GM23338 (cell line): ENCODE data around the gene HIF3A. TPM values are rescaled to one million over a fixed set of nuclear protein-coding genes. Genes with fewer than 3 reads are reported as not detected.

ENCODE experiments used
- ATAC-seq: fragments of 200-7000 bp; cut with Tn5 transposase; 3 replicates; pipeline ENCODE4 v1.9.1; 2020
- DNase-seq: peaks from one replicate; pipeline ENCODE4 v3.0.0-alpha.2; 2015; ENCODE audit warnings: low spot score
- H2AFZ ChIP-seq: fragments of 200-600 bp; sonication (generic); 2 replicates; pipeline ENCODE4 v1.8.0; 2016; ENCODE audit warnings: antibody characterized with exemption, mild to moderate bottlenecking, moderate library complexity
- H3F3A ChIP-seq: fragments of 200-600 bp; sonication (generic); replicated peaks from 2 replicates; pipeline ENCODE4 v1.8.0; 2017; ENCODE audit warnings: antibody characterized with exemption, mixed run types, low read depth
- H3K27ac ChIP-seq: fragments of 200-600 bp; sonication (generic); 2 replicates; pipeline ENCODE4 v1.6.1; 2016; ENCODE audit warnings: low read depth
- H3K27me3 ChIP-seq: fragments of 200-600 bp; sonication (generic); 2 replicates; pipeline ENCODE4 v1.8.0; 2016; ENCODE audit warnings: mild to moderate bottlenecking, mixed run types, moderate library complexity; ENCODE audit not compliant: insufficient read depth
- H3K36me3 ChIP-seq: fragments of 200-600 bp; sonication (generic); 2 replicates; pipeline ENCODE4 v1.8.0; 2016; ENCODE audit warnings: mild to moderate bottlenecking; ENCODE audit not compliant: insufficient read depth
- H3K4me1 ChIP-seq: fragments of 200-600 bp; sonication (generic); 2 replicates; pipeline ENCODE4 v1.8.0; 2016; ENCODE audit warnings: mild to moderate bottlenecking, moderate library complexity; ENCODE audit not compliant: insufficient read depth
- H3K4me2 ChIP-seq: fragments of 200-600 bp; sonication (generic); 2 replicates; pipeline ENCODE4 v1.7.1; 2017; ENCODE audit warnings: mixed run types
- H3K4me3 ChIP-seq: fragments of 200-600 bp; sonication (generic); 2 replicates; pipeline ENCODE4 v1.6.1; 2016; ENCODE audit warnings: mixed run types
- H3K79me2 ChIP-seq: fragments of 200-600 bp; sonication (generic); replicated peaks from 2 replicates; pipeline ENCODE4 v1.8.0; 2017; ENCODE audit warnings: mild to moderate bottlenecking; ENCODE audit not compliant: insufficient read depth
- H3K9me2 ChIP-seq: fragments of 200-600 bp; sonication (generic); 2 replicates; pipeline ENCODE4 v1.8.0; 2017; ENCODE audit not compliant: insufficient read depth
- H4K20me1 ChIP-seq: fragments of 200-600 bp; sonication (generic); replicated peaks from 2 replicates; pipeline ENCODE4 v1.8.0; 2017; ENCODE audit warnings: mild to moderate bottlenecking; ENCODE audit not compliant: insufficient read depth
- H3K27ac Mint-ChIP-seq: 2 replicates; pipeline ENCODE4 v1.8.0; 2020; ENCODE audit warnings: inconsistent platforms, mild to moderate bottlenecking, moderate library complexity, mixed read lengths
- H3K27me3 Mint-ChIP-seq: 3 replicates; pipeline ENCODE4 v1.8.0; 2022; ENCODE audit warnings: low read depth, mild to moderate bottlenecking, moderate library complexity, mixed read lengths, inconsistent platforms; ENCODE audit not compliant: insufficient read depth, poor library complexity
- H3K36me3 Mint-ChIP-seq: 3 replicates; pipeline ENCODE4 v1.8.0; 2021; ENCODE audit warnings: low read depth, mild to moderate bottlenecking, inconsistent platforms, moderate library complexity, mixed read lengths
- H3K4me1 Mint-ChIP-seq: 3 replicates; pipeline ENCODE4 v1.8.0; 2020; ENCODE audit warnings: mild to moderate bottlenecking, inconsistent platforms, mixed read lengths
- H3K4me3 Mint-ChIP-seq: 3 replicates; pipeline ENCODE4 v1.8.0; 2021; ENCODE audit warnings: moderate library complexity, mild to moderate bottlenecking, inconsistent platforms, mixed read lengths
- H3K9me3 Mint-ChIP-seq: 3 replicates; pipeline ENCODE4 v1.8.0; 2020; ENCODE audit warnings: moderate library complexity, mild to moderate bottlenecking, inconsistent platforms, mixed read lengths
- CREB1 ChIP-seq: fragments of 250-450 bp; sonication (Bioruptor Pico); IDR thresholded peaks from 2 replicates; pipeline ENCODE4 v1.5.0; 2020; ENCODE audit warnings: low read depth, mild to moderate bottlenecking, moderate library complexity
- CTCF ChIP-seq, 2 experiments: fragments of 200-600 bp in 1 of 2; sonication (generic) in 1 of 2; conservative IDR thresholded peaks; 2 replicates each; pipeline versions ENCODE4 v1.5.1 to v1.6.1; 2016 to 2017; ENCODE audit warnings: antibody characterized with exemption in 2 of 2, low read depth in 2 of 2, mild to moderate bottlenecking in 2 of 2, moderate library complexity in 1 of 2
- ETS1 ChIP-seq: IDR thresholded peaks from 2 replicates; pipeline ENCODE4 v1.6.1; 2016; ENCODE audit warnings: antibody characterized with exemption
- EZH2 ChIP-seq: fragments of 200-600 bp; sonication (generic); IDR thresholded peaks from one replicate; pipeline ENCODE4 v1.8.0; 2017; ENCODE audit warnings: antibody characterized with exemption, mild to moderate bottlenecking, low read depth; ENCODE audit not compliant: unreplicated experiment
- EZH2phosphoT487 ChIP-seq: fragments of 200-600 bp; sonication (generic); IDR thresholded peaks from one replicate; pipeline ENCODE4 v1.8.1; 2018; ENCODE audit warnings: antibody characterized with exemption; ENCODE audit not compliant: unreplicated experiment
- JUNB ChIP-seq: IDR thresholded peaks from one replicate; pipeline ENCODE4 v1.6.1; 2016; ENCODE audit warnings: antibody characterized with exemption; ENCODE audit not compliant: unreplicated experiment
- NANOG ChIP-seq: IDR thresholded peaks from 2 replicates; pipeline ENCODE4 v1.6.1; 2016; ENCODE audit warnings: antibody characterized with exemption, borderline replicate concordance
- ZNF114 ChIP-seq: fragments of 250-450 bp; sonication (Bioruptor Pico); IDR thresholded peaks from 2 replicates; pipeline ENCODE4 v1.5.0; 2020; ENCODE audit warnings: mild to moderate bottlenecking, moderate library complexity
- ZNF462 ChIP-seq: fragments of 250-450 bp; sonication (Bioruptor Pico); IDR thresholded peaks from 2 replicates; pipeline ENCODE4 v1.5.0; 2020; ENCODE audit warnings: mild to moderate bottlenecking, moderate library complexity
- polyA plus RNA-seq: library from polyadenylated mRNA; unstranded; fragments of >200 nt; fragmentation: Nextera tagmentation; extraction: Ambion mirVana; gene quantifications from 2 replicates; pipeline ENCODE4 v1.2.1, GENCODE V29; 2016
- total RNA-seq: library from RNA; depleted of rRNA; stranded (reverse); fragments of >200 nt; shearing (Covaris generic); gene quantifications from 2 replicates; pipeline ENCODE4 v1.2.3, GENCODE V29; 2014

HIF3A gene
- total and polyA plus RNA-seq, 2 experiments from 2014 or later, result 20.4 to 70.5 TPM

- TF ChIP-seq ZNF462, result no peak
- TF ChIP-seq CREB1 (CRISPR knock-in tag), result no peak
- TF ChIP-seq ZNF114, result no peak
These were observed 85.0 kb downstream of the HIF3A start (continued) for GRCh38 chr19:46381756-46382345.

- ATAC-seq, result no peak
- Histone ChIP-seq H3K27ac (no peak overlapping the region), H3K4me3 (no peak overlapping the region), H3K4me2 (no peak overlapping the region), H3K4me1 (no peaks in the 10 kb centered on the region), H4K20me1 (peaks cover 20% of the 10 kb centered on the region), H3K36me3 (peaks cover 5% of the 10 kb centered on the region), H3K79me2 (peaks cover 25% of the 10 kb centered on the region), H3F3A (no peaks in the 10 kb centered on the region), H3K27me3 (no peaks in the 10 kb centered on the region), H2AFZ (no peak overlapping the region), H3K9me2 (no peaks in the 10 kb centered on the region)
- no peaks in the 10 kb centered on the region for H3K9me3 Mint-ChIP-seq
- no peak overlapping the region for H3K4me3 Mint-ChIP-seq
- DNase-seq, result no peak
- H3K4me1 Mint-ChIP-seq, result no peaks in the 10 kb centered on the region
- H3K36me3 Mint-ChIP-seq, result peaks cover 79% of the 10 kb centered on the region
- no peak overlapping the region for H3K27ac Mint-ChIP-seq
- H3K27me3 Mint-ChIP-seq, result peaks cover 6% of the 10 kb centered on the region
- TF ChIP-seq CREB1 (CRISPR knock-in tag), result no peak
- no peak for TF ChIP-seq EZH2phosphoT487
- TF ChIP-seq EZH2, result no peak
- no peak for TF ChIP-seq JUNB
- no peak for TF ChIP-seq NANOG
- no peak for TF ChIP-seq ETS1
- no peak for TF ChIP-seq CTCF (conservative IDR thresholded peaks at IDR 0.05; ENCODE audit: low read depth in 2 of 2)
These were observed 86.5 kb downstream of the HIF3A start for GRCh38 chr19:46383171-46383815.
